Karpas-422 (cell line): Measurements from ENCODE around the gene DHPS. TPM values are rescaled to one million over a fixed set of nuclear protein-coding genes. Genes with fewer than 3 reads are reported as not detected.

Experiments used
- DNase-seq: peaks from one replicate; pipeline ENCODE4 v3.0.0-alpha.2; 2015
- H2AFZ ChIP-seq: fragments of 200-600 bp; sonication (generic); 2 replicates; pipeline ENCODE4 v1.6.1; 2014; ENCODE audit warnings: antibody characterized with exemption, low read length, mixed read lengths
- H3K27ac ChIP-seq: fragments of 200-600 bp; sonication (generic); 2 replicates; pipeline ENCODE4 v1.5.1; 2014; ENCODE audit warnings: mild to moderate bottlenecking, low read length, moderate library complexity
- H3K27me3 ChIP-seq: fragments of 200-600 bp; sonication (generic); 2 replicates; pipeline ENCODE4 v1.6.1; 2014; ENCODE audit warnings: low read length, mixed read lengths
- H3K36me3 ChIP-seq: fragments of 200-600 bp; sonication (generic); 2 replicates; pipeline ENCODE4 v1.6.1; 2014; ENCODE audit warnings: low read length, mixed read lengths; ENCODE audit not compliant: insufficient read depth
- H3K4me1 ChIP-seq: fragments of 200-600 bp; sonication (generic); 2 replicates; pipeline ENCODE4 v1.6.1; 2014; ENCODE audit warnings: mild to moderate bottlenecking, low read length, mixed read lengths
- H3K4me2 ChIP-seq: fragments of 200-600 bp; sonication (generic); 2 replicates; pipeline ENCODE4 v1.6.1; 2014; ENCODE audit warnings: low read length, low read depth, mild to moderate bottlenecking; ENCODE audit not compliant: poor library complexity, severe bottlenecking
- H3K4me3 ChIP-seq: fragments of 200-600 bp; sonication (generic); 2 replicates; pipeline ENCODE4 v1.5.1; 2014; ENCODE audit warnings: mild to moderate bottlenecking, antibody characterized with exemption, low read length, mixed read lengths
- H3K79me2 ChIP-seq: fragments of 200-600 bp; sonication (generic); 2 replicates; pipeline ENCODE4 v1.6.1; 2014; ENCODE audit warnings: mild to moderate bottlenecking, low read length, mixed read lengths
- H3K9ac ChIP-seq: fragments of 200-600 bp; sonication (generic); 2 replicates; pipeline ENCODE4 v1.6.0; 2014; ENCODE audit warnings: low read length
- H3K9me2 ChIP-seq: fragments of 200-600 bp; sonication (generic), shearing (Covaris generic); replicated peaks from 2 replicates; pipeline ENCODE4 v1.6.0; 2014; ENCODE audit warnings: mild to moderate bottlenecking, low read length, moderate library complexity; ENCODE audit not compliant: insufficient read depth
- H3K9me3 ChIP-seq: fragments of 300-700, 200-600 bp; sonication (generic); 2 replicates; pipeline ENCODE4 v1.6.1; 2014; ENCODE audit warnings: low read length, mixed read lengths
- H4K20me1 ChIP-seq: fragments of 200-600 bp; sonication (generic); 2 replicates; pipeline ENCODE4 v1.6.1; 2014; ENCODE audit warnings: mild to moderate bottlenecking, antibody characterized with exemption, low read length, low read depth; ENCODE audit not compliant: insufficient read depth
- total RNA-seq: library from RNA; depleted of rRNA; stranded (reverse); fragments of >200 nt; shearing (Covaris generic); gene quantifications from 2 replicates; pipeline ENCODE4 v1.2.3, GENCODE V29; 2014; ENCODE audit warnings: low replicate concordance

DHPS gene
- total RNA-seq, 1 experiment from 2014 or later: 62.2 TPM

DNA sequence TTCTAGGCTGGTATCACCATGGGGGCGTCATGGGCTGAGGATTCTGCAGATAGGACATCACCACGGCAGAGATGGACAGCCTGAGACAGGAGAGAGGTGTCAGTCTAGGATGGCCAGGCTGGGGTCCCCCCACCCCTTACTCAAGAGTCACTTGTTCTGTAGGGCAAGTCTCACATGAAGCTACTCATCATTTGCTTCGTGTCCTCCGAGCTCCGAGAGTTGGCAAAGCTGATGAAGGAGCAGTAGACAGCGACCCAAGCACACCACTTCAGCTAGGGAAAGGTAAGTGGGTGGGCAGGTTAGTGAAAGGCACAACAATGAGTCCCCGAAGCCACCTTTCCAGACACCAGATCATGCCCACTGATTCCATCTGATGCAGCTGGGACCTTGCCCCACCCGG lies 13.3 kb downstream of the DHPS start:
- peaks cover 68% of the 10 kb centered on the region for H3K79me2 ChIP-seq
- no peaks in the 10 kb centered on the region for H3K9me3 ChIP-seq
- H3K9ac ChIP-seq: peak overlapping the region; percentile 93
- H3K4me2 ChIP-seq: peak overlapping the region; percentile 89
- H3K4me3 ChIP-seq: peak overlapping the region; percentile 85
- peaks cover 47% of the 10 kb centered on the region for H3K4me1 ChIP-seq
- no peaks in the 10 kb centered on the region for H3K9me2 ChIP-seq
- H2AFZ ChIP-seq: no peak overlapping the region
- H3K27me3 ChIP-seq: no peaks in the 10 kb centered on the region
- peaks cover 17% of the 10 kb centered on the region for H3K36me3 ChIP-seq
- H3K27ac ChIP-seq: peak overlapping the region; percentile 80; the same call in 1 of the 2 replicates
- no peaks in the 10 kb centered on the region for H4K20me1 ChIP-seq
- DNase-seq: no peak

DNA sequence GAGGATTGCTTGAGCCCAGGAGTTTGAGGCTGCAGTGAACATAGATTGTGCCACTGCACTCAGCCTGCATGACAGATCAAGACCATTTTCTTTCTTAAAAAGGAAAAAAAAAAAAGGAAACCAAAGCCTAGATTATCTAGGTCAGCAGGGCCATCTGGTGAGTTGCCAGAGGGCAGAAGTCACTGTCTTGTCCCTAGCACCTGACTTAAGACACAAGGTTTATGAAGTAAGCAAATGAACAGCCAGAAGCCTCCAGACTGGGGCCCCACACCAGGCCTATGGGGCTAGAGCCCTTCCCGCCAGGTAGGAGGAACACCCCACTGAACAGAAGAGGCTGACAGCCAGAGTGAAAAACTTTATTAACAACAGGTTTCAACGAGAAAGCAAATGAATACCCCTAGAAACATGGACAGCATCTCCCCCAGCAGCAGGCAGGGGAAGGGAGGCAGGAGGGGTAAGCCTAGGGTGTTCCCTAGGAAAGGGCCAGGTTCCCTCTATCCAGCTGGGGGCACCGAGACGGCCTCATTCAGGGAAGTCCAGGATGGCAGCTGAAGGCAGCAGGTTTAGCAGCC lies 13.9 kb downstream of the DHPS start:
- no peaks in the 10 kb centered on the region for H3K9me3 ChIP-seq
- H4K20me1 ChIP-seq: no peaks in the 10 kb centered on the region
- H3K9me2 ChIP-seq: no peaks in the 10 kb centered on the region
- peak overlapping the region; percentile 89 for H3K4me2 ChIP-seq
- peak overlapping the region; percentile 94 for H3K4me3 ChIP-seq
- H2AFZ ChIP-seq: no peak overlapping the region
- H3K27ac ChIP-seq: peak overlapping the region; percentile 29; the same call in 1 of the 2 replicates
- no peak for DNase-seq
- peaks cover 72% of the 10 kb centered on the region for H3K79me2 ChIP-seq
- peaks cover 47% of the 10 kb centered on the region for H3K4me1 ChIP-seq
- H3K27me3 ChIP-seq: no peaks in the 10 kb centered on the region
- H3K36me3 ChIP-seq: peaks cover 21% of the 10 kb centered on the region
- H3K9ac ChIP-seq: peak overlapping the region; percentile 93

DNA sequence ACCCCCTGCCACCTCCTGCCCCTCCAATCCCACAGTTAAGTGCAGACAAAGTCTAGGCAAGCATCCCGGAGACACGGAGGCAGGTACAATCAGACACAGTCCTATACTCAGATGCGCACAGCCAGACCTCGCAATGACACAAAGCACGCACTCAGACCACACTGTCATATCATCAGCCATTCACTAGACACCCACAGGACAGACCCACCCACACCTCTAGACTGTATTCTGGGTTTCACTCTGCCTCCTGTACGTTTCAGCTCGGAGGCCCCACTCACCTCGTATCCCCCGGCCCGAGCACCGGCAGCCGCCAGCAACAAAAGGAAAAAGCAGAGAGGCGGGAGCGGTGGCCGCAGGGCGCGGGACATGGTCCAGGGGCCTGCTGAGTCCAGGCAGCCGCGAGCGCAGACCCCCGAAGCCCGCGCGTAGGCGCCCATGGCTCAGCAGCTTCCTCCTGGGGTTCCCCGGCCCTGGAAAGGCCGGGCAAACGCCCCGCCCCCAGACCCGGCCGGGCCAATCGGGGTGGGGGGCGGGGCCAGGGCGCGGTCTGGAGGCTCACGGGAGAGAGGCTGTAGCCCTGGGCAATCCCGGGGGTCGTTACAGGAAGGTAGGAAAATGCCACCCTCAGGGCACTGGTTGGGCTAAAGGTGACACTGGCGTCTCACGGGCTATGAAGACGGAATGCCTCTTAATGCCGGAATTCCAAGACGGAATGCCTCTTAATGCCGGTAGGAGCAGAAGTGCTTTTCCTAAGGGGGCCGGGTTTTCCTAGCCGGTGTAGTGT lies 15.2 kb downstream of the DHPS start, which contains the start of the genes MAN2B1 and WDR83:
MAN2B1 (minus strand) TSS at position 478 of the 784 bp plus-strand sequence; CDS start at position 437, 41 bp downstream.
WDR83 (plus strand) TSS at position 543 of the 784 bp plus-strand sequence. CDS start 2,984 bp downstream, outside the sequence.
- DNase-seq: peak; percentile 95
- Histone ChIP-seq H3K4me2 (peak within 1 kb of the TSS; percentile 89), H3K27me3 (no peaks in the 10 kb centered on the region), H3K4me1 (peaks cover 47% of the 10 kb centered on the region), H4K20me1 (no peaks in the 10 kb centered on the region), H3K9ac (peak within 1 kb of the TSS; percentile 93), H2AFZ (peak within 1 kb of the TSS; percentile 55; the same call in 1 of the 2 replicates), H3K79me2 (peaks cover 72% of the 10 kb centered on the region), H3K36me3 (peaks cover 24% of the 10 kb centered on the region), H3K9me2 (no peaks in the 10 kb centered on the region), H3K27ac (peak within 1 kb of the TSS; percentile 78), H3K9me3 (no peaks in the 10 kb centered on the region), H3K4me3 (peak within 1 kb of the TSS; percentile 94)

DNA sequence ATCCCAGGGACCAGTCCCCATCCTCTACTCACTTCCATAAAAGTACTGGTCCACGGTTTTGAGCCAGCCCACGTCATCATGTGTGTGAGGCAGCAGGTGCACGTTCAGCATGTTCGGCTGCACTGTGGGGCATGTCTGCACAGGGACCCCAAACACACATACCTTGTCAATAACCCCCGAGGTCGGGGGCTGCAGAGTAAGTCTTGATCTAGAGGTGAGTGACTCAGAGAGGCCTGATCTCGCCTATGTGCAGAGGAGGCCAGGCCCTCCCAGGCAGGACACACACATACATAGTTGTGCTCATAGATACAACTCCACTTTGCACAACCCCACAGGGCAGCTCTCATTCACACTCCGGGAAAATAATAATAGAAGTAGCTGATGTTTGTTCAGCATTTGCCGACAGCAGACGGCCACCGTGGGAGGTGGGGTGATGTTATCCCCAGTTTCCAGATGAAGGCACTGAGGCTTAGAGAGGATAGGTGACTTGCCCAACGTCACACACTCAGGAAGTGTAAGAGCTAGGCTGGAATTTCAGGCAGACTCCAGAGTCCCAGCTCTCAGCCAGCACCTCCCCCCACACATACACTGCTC lies 15.9 kb downstream of the DHPS start:
- Histone ChIP-seq H4K20me1 (no peaks in the 10 kb centered on the region), H3K4me2 (peak overlapping the region; percentile 89), H3K27ac (peak overlapping the region; percentile 78), H2AFZ (peak overlapping the region; percentile 32; the same call in 1 of the 2 replicates), H3K36me3 (peaks cover 28% of the 10 kb centered on the region), H3K79me2 (peaks cover 71% of the 10 kb centered on the region), H3K9ac (peak overlapping the region; percentile 93), H3K4me3 (peak overlapping the region; percentile 94), H3K27me3 (no peaks in the 10 kb centered on the region), H3K9me3 (no peaks in the 10 kb centered on the region), H3K4me1 (peaks cover 46% of the 10 kb centered on the region), H3K9me2 (no peaks in the 10 kb centered on the region)
- DNase-seq: peak; percentile 60

DNA sequence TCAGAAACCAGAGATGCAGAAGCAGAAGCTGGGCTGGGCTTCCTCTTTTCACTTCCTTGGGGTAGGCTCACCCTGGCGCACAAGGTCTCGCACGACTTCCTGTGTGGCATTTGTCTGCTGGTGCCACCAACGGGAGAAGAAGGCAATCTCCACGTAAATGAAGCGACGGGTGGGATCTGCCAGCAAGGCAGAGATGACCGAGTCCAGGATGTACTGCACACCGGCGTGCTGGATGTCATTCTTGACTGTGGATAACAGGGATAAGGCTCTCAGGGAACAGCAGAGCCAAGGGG lies 16.5 kb downstream of the DHPS start:
- Histone ChIP-seq H3K4me1 (peaks cover 40% of the 10 kb centered on the region), H3K4me3 (peak overlapping the region; percentile 94), H3K9me2 (no peaks in the 10 kb centered on the region), H3K27me3 (no peaks in the 10 kb centered on the region), H3K4me2 (peak overlapping the region; percentile 89), H2AFZ (peak overlapping the region; percentile 32; the same call in 1 of the 2 replicates), H3K9me3 (no peaks in the 10 kb centered on the region), H3K27ac (peak overlapping the region; percentile 78), H3K9ac (peak overlapping the region; percentile 93), H3K79me2 (peaks cover 66% of the 10 kb centered on the region), H4K20me1 (no peaks in the 10 kb centered on the region), H3K36me3 (peaks cover 31% of the 10 kb centered on the region)
- peak; percentile 95 for DNase-seq

DNA sequence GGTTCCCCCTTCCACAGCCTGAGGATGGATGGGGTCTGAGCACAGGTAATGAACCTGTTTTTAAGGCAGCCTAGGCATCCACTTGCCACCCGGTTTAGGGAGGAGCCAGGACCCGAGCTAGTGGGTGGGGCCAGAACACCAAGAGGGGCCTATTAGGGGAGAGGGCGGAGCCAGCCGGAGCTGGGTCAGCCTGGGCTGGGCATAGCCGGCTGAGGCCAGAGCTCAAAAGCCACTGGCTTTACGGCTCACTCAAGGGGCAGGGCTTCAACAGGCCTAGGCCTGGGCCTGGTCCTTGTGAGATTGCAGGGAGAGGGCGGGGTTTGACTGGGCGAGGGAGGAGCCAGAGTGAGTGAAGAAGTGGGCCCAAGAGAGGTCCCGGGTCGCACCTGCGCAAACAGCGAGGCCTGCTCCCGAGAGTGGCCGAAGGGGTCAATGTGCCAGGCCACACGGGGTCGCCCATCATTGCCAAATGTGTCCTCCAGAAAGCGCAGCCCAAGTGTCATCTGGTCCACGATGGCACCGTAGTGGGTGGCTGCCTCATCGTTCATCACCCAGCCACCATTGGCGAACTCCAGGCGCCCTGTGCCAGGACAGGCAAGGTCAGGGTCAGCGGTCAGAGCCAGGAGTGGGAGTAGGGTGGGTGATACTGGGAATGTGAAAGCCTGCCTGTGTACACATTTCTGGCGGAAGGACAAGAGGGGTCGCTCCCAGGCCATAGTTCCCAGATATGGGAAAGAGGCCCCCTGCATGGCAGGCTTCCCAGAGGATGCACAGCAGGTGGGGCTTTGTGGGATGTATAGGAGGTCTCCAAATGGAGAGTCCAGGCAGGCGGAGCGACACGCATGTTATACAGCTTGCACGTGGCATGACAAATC lies 17.0 kb downstream of the DHPS start:
- H3K9me3 ChIP-seq: no peaks in the 10 kb centered on the region
- no peaks in the 10 kb centered on the region for H3K9me2 ChIP-seq
- DNase-seq: peak; percentile 79
- H3K9ac ChIP-seq: peak overlapping the region; percentile 93
- peak overlapping the region; percentile 94; the same call in 1 of the 2 replicates for H3K4me3 ChIP-seq
- H3K27me3 ChIP-seq: no peaks in the 10 kb centered on the region
- H4K20me1 ChIP-seq: no peaks in the 10 kb centered on the region
- 0 out of 2 replicates have a peak overlapping the region, but pooled peaks have one; percentile 32 for H2AFZ ChIP-seq
- peak overlapping the region; percentile 78 for H3K27ac ChIP-seq
- peak overlapping the region; percentile 89 for H3K4me2 ChIP-seq
- peaks cover 31% of the 10 kb centered on the region for H3K36me3 ChIP-seq
- H3K79me2 ChIP-seq: peaks cover 60% of the 10 kb centered on the region
- H3K4me1 ChIP-seq: peaks cover 36% of the 10 kb centered on the region

DNA sequence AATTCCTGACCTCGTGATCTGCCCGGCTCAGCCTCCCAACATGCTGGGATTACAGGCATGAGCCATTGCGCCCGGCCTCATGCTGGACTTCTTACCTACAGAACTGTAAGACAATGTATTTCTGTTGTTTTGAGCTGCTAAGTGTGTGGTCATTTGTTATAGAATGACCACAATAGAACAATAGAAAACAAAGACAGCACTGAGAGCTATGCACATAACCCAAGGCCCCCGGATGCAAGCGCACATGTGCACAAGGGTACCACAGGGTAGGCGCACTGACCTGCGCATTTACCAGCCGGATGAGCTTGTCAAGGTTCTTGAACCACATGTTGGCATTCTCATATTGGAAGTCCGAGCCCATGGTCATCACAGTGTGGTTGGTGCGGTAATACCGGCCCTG lies 20.7 kb downstream of the DHPS start:
- H3K9me3 ChIP-seq: no peaks in the 10 kb centered on the region
- no peak overlapping the region for H3K4me3 ChIP-seq
- no peak for DNase-seq
- no peak overlapping the region for H3K4me2 ChIP-seq
- H4K20me1 ChIP-seq: no peaks in the 10 kb centered on the region
- no peaks in the 10 kb centered on the region for H3K27me3 ChIP-seq
- H2AFZ ChIP-seq: no peak overlapping the region
- H3K9ac ChIP-seq: no peak overlapping the region
- peaks cover 28% of the 10 kb centered on the region for H3K79me2 ChIP-seq
- H3K36me3 ChIP-seq: peaks cover 46% of the 10 kb centered on the region
- H3K4me1 ChIP-seq: peaks cover 17% of the 10 kb centered on the region
- H3K27ac ChIP-seq: no peak overlapping the region
- H3K9me2 ChIP-seq: no peaks in the 10 kb centered on the region
